D721Med (cell line): Measurements from ENCODE around the gene HPF1.
"Not testable (repeated sequence)": the region's sequence is repeated elsewhere in the genome, so short reads cannot be mapped to it uniquely, and the experiment has no call there.

Experiments
- DNase-seq: peaks from one replicate; pipeline ENCODE4 v3.0.0; 2011; ENCODE audit warnings: low spot score; ENCODE audit not compliant: insufficient read length
- FAIRE-seq: peaks from 2 replicates; lab custom pipeline; 2011; peaks lifted over from hg19 to GRCh38; lab: Jason Lieb, UNC
- TF ChIP-seq, protein P1 (sequence below): IDR thresholded peaks from 2 replicates; pipeline ENCODE4 v1.5.1; 2012; ENCODE audit warnings: mild to moderate bottlenecking, control low read depth; ENCODE audit not compliant: insufficient read depth; ENCODE audit errors: missing control alignments

HPF1 gene

DNA sequence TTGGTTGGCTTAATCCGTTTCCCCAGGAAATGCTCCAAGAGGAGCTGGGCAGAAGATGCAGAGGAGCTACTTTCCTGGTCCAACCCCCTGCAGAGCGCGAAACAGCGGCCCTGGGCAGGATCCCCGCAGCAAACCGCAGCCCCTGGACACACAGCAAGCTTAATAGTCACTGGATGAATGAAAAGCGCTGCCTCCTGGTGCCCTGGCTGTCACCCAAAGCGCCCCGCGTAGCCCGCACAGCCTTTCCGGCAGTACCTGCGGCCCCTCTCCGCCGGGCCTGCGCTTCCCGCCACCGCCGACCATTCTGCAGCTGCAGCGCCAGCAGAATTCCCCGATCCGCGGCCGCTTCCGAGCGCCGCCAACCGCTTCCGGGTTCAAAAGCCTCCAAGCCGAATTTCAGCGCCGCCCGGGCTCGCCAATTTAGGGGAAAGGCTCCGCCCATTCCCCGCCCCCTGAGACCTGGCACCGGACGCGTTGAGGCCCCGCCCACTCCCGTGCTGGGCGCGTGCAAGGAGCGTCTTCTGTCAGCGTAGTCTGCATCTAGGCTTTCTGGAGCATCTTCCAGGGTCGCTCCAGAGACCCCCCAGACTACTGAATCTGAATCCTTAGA lies at the start of gene HPF1:
Gene HPF1, minus strand, starts transcription at position 370 of the 610 bp plus-strand sequence. Its CDS starts 67 bp downstream, at position 303.
- FAIRE-seq (no peak), DNase-seq (peak; percentile 51)
- TF ChIP-seq, protein P1, sequence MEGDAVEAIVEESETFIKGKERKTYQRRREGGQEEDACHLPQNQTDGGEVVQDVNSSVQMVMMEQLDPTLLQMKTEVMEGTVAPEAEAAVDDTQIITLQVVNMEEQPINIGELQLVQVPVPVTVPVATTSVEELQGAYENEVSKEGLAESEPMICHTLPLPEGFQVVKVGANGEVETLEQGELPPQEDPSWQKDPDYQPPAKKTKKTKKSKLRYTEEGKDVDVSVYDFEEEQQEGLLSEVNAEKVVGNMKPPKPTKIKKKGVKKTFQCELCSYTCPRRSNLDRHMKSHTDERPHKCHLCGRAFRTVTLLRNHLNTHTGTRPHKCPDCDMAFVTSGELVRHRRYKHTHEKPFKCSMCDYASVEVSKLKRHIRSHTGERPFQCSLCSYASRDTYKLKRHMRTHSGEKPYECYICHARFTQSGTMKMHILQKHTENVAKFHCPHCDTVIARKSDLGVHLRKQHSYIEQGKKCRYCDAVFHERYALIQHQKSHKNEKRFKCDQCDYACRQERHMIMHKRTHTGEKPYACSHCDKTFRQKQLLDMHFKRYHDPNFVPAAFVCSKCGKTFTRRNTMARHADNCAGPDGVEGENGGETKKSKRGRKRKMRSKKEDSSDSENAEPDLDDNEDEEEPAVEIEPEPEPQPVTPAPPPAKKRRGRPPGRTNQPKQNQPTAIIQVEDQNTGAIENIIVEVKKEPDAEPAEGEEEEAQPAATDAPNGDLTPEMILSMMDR, result no peak

DNA sequence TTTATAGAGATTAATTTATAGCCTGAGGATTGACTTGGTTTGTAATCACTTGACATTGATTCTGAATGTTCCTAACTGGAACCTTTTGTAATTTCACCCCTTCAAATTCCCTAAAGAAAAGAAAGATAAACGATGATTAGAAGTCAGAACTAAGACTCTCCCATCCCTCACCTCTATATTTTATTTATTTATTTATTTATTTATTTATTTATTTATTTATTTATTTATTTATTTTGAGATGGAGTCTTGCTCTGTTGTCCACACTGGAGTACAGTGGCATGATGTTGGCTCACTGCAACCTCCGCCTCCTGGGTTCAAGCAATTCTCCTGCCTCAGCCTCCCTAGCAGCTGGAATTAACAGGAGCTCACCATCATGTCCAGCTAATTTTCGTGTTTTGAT lies 49.0 kb upstream of the HPF1 start:
- DNase-seq, FAIRE-seq: not testable (repeated sequence)

DNA sequence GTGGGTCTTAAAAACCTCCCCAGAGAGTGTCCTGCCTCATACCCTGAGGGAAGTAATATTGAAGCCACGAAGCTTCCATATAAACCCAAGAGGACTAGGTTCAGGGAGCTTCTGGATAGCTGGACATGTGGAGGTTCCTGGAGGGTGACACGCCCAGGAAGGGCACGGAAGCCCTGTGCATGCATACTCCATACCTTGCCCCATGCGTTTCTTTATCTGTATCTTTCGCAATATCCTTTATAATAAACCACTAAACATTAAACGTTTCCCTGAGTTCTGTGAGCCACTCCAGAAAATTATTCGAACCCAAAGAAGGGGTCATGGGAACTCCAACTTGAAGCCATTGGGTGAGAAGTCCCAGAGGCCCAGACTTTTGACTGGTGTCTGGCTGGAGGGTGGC lies 45.7 kb upstream of the HPF1 start:
- no peak for FAIRE-seq
- TF ChIP-seq, protein P1, result no peak

DNA sequence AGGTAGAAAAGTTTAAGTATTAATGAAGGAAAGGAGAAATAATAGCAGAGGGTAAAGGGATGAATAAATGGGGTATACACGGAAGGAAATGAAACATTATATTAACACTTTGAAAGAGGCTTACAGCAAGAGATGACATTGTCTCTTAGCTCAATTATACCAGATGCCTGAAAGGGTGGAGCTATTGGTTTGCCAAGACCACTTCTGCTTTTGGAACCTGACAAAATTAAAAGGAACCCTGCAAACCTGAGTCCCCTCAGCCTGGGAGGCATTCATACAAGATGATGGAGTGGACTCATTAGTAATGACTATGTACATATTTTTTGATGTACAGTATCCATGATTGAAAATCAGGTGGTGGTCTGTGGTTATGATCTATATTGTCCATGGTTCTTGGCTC lies 45.1 kb upstream of the HPF1 start:
- DNase-seq (no peak), FAIRE-seq (no peak)
- TF ChIP-seq, protein P1, result no peak

More for the DNA sequence above, 45.7 kb upstream of the HPF1 start:
- no peak for DNase-seq

DNA sequence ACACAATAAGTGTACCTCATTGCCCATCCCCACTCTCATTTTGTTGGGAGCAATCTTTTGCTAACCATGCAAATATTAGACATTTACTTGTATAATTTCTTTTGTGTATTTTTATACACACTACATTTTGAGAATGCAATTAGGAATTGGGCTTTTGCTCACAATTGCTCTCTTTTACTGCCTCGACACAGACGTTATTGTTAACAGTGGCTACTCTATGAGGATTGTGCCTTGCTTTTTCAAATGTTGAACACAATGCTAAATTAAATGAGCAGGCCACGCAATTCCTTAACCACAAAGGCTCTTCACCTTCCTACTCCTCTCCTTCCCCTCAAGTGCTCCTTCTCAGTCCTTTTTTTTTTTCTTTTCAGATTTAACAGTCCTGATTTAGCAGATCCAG lies 42.8 kb upstream of the HPF1 start:
- FAIRE-seq, result no peak
- TF ChIP-seq, protein P1, result no peak
- DNase-seq, result no peak

DNA sequence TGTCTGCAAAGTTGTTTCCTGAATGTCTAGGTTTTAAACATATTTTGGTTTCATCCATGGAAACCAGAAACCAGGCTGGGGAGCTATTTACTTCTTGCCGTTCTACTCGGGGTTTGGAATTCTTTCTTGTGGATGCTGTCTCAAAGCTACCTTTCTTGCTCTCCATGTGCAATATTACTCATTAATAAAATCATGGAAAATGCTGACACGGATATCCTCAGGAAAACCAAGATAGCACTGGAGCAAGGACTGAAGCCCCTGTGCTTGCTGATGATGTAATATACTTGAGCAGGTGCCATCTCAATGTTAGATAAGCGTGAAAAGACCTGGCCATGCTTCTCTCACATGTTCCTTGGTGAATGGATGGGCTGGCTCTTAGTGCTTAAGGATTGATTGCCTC lies 41.5 kb upstream of the HPF1 start:
- FAIRE-seq (no peak), DNase-seq (no peak)
- TF ChIP-seq, protein P1, result no peak

DNA sequence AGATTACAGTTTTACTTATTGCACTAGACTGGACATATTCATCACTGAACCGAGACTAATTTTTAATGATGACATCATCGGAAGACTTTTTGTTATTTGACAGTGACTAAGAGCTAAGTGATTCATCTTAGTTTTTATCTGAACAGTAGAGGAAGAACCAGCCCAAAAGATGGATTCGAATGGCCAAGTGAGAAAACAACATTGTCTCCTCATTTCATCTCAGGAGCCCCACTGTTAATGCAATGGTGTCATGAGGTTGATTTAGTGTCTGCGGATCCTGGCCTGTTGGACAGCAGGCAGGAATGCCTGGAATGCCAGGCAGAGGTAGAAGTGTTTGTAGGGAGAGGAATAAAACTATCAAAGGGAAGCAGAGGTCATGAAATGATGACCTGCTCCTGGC lies 37.8 kb upstream of the HPF1 start:
- FAIRE-seq, result no peak
- no peak for DNase-seq
- TF ChIP-seq, protein P1, result no peak
